K562 (cell line): ENCODE measurements around the gene FHL5. TPM values are rescaled to one million over a fixed set of nuclear protein-coding genes. Genes with fewer than 3 reads are reported as not detected.
A peak's percentile ranks its signal among the peaks of the same experiment; 100 is the strongest.

Experiments
- ATAC-seq: fragments of 200-7000 bp; cut with Tn5 transposase; 3 replicates; pipeline ENCODE4 v1.9.1; 2020; ENCODE audit warnings: moderate library complexity
- BruUV-seq: library from RNA; stranded (reverse); fragments of 400-500 nt; replicated peaks from 2 replicates; lab custom pipeline; 2021; lab: Mats Ljungman, UMichigan
- CTCF ChIA-PET: fragments of 300-600 bp; formaldehyde crosslinking; extraction: SDS; loops from one replicate; lab custom pipeline; 2021; ENCODE audit warnings: low intra/inter-chr PET ratio; lab: Yijun Ruan, JAX
- POLR2A ChIA-PET: fragments of 300-600, 350-650 bp; sonication (Branson Sonifier 250); formaldehyde crosslinking; extraction: SDS; loops from one replicate; lab custom pipeline; 2021; ENCODE audit warnings: antibody characterized with exemption, inconsistent platforms; lab: Yijun Ruan, JAX
- DNase-seq, 4 experiments: peaks; one replicate each; pipeline versions ENCODE4 v3.0.0 to v3.0.0-alpha.2; 2011 to 2018; ENCODE audit warnings: low spot score in 3 of 4, mixed read lengths in 3 of 4; ENCODE audit errors: extremely low read depth in 1 of 4
- FAIRE-seq: peaks from 2 replicates; lab custom pipeline; 2011; peaks lifted over from hg19 to GRCh38; lab: Jason Lieb, UNC
- H2AFZ ChIP-seq: 2 replicates; pipeline ENCODE4 v1.6.0; 2011; ENCODE audit warnings: low read depth, low read length, control low read depth, inconsistent platforms
- H3K27ac ChIP-seq: fragments of 200-600 bp; 3 replicates; pipeline ENCODE4 v1.8.0; 2011; ENCODE audit warnings: low read depth, mild to moderate bottlenecking, control low read depth, inconsistent platforms, low read length, moderate library complexity, mixed read lengths; ENCODE audit errors: extremely low read depth
- H3K27me3 ChIP-seq, 2 experiments: fragments of 300-600 bp in 1 of 2; 2 replicates in 1 of 2; 3 replicates in 1 of 2; pipeline versions ENCODE4 v1.6.0 to v1.8.0; 2011; ENCODE audit warnings: inconsistent platforms in 2 of 2, low read length in 2 of 2, mild to moderate bottlenecking in 1 of 2, mixed read lengths in 1 of 2, moderate library complexity in 1 of 2; ENCODE audit not compliant: control insufficient read depth in 2 of 2, insufficient read depth in 2 of 2
- H3K36me3 ChIP-seq: fragments of 300-600 bp; 3 replicates; pipeline ENCODE4 v1.8.0; 2011; ENCODE audit warnings: mild to moderate bottlenecking, low read length, inconsistent platforms; ENCODE audit not compliant: control insufficient read depth, insufficient read depth
- H3K4me1 ChIP-seq, 2 experiments: fragments of 200-600 bp in 1 of 2; replicated peaks in 1 of 2; 2 replicates in 1 of 2; 3 replicates in 1 of 2; pipeline versions ENCODE4 v1.5.1 to v1.8.0; 2011; ENCODE audit warnings: inconsistent platforms in 2 of 2, low read length in 2 of 2, mild to moderate bottlenecking in 1 of 2, mixed read lengths in 1 of 2, moderate library complexity in 1 of 2; ENCODE audit not compliant: control insufficient read depth in 2 of 2, insufficient read depth in 2 of 2
- H3K4me2 ChIP-seq: 2 replicates; pipeline ENCODE4 v1.6.1; 2011; ENCODE audit warnings: low read length, control low read depth, inconsistent platforms, mixed read lengths; ENCODE audit not compliant: insufficient read depth
- H3K4me3 ChIP-seq: fragments of 200-600 bp; sonication (generic), shearing (Covaris generic); 2 replicates; pipeline ENCODE4 v1.5.1; 2016; ENCODE audit warnings: control low read depth, inconsistent platforms
- H3K79me2 ChIP-seq: fragments of 200-600 bp; 3 replicates; pipeline ENCODE4 v1.8.0; 2011; ENCODE audit warnings: low read length, inconsistent platforms; ENCODE audit not compliant: control insufficient read depth, insufficient read depth
- H3K9ac ChIP-seq, 2 experiments: 2 replicates each; pipeline versions ENCODE4 v1.6.0 to v1.6.1; 2011; ENCODE audit warnings: low read depth in 2 of 2, low read length in 2 of 2, control low read depth in 1 of 2, inconsistent platforms in 1 of 2, mild to moderate bottlenecking in 1 of 2, mixed read lengths in 1 of 2; ENCODE audit not compliant: insufficient read depth in 1 of 2
- H3K9me1 ChIP-seq: one replicate; pipeline ENCODE4 v1.6.0; 2011; ENCODE audit warnings: inconsistent platforms, mild to moderate bottlenecking, low read length, moderate library complexity; ENCODE audit not compliant: control insufficient read depth, insufficient read depth
- H3K9me3 ChIP-seq: replicated peaks from 2 replicates; pipeline ENCODE4 v1.5.1; 2011; ENCODE audit warnings: low read depth, low read length, inconsistent platforms; ENCODE audit not compliant: control insufficient read depth, insufficient read depth
- H4K20me1 ChIP-seq: replicated peaks from 2 replicates; pipeline ENCODE4 v1.6.1; 2011; ENCODE audit warnings: low read length, inconsistent platforms, mixed read lengths; ENCODE audit not compliant: control insufficient read depth, insufficient read depth
- BDP1 ChIP-seq: IDR thresholded peaks from 3 replicates; pipeline ENCODE4 v1.6.1; 2011; ENCODE audit not compliant: insufficient read length, insufficient read depth
- FOXA1 ChIP-seq: fragments of 450-650 bp; IDR thresholded peaks from 2 replicates; pipeline ENCODE4 v1.6.1; 2016; ENCODE audit warnings: mild to moderate bottlenecking, borderline replicate concordance
- NR2C1 ChIP-seq, 2 experiments: fragments of 450-650 bp; IDR thresholded peaks; 2 replicates each; pipeline ENCODE4 v1.6.1; 2017; ENCODE audit warnings: mild to moderate bottlenecking in 2 of 2, antibody characterized with exemption in 1 of 2, inconsistent platforms in 1 of 2, missing compliant biosample characterization in 1 of 2, missing genetic modification characterization in 1 of 2
- TAF9B ChIP-seq: fragments of 450-650 bp; IDR thresholded peaks from 2 replicates; pipeline ENCODE4 v1.6.1; 2018; ENCODE audit warnings: mild to moderate bottlenecking; ENCODE audit not compliant: partially characterized antibody
- ZKSCAN1 ChIP-seq: fragments of 150-350 bp; IDR thresholded peaks from 2 replicates; pipeline ENCODE4 v1.6.1; 2016; ENCODE audit warnings: low read depth, low read length
- ZNF239 ChIP-seq: fragments of 250-450 bp; sonication (Bioruptor Pico); IDR thresholded peaks from 2 replicates; pipeline ENCODE4 v1.4.0; 2020; ENCODE audit warnings: mild to moderate bottlenecking
- WGBS: fragments of 100-300 bp; shearing (Covaris generic); methylation state at CpG from one replicate; pipeline ENCODE4 v1.1.6; 2016; ENCODE audit warnings: low coverage, mixed read lengths; ENCODE audit not compliant: insufficient coverage; ENCODE audit errors: missing lambda C conversion rate; 5-methylcytosine and 5-hydroxymethylcytosine counted together
- in situ Hi-C: fragments of 300-500 bp; cut with MboI; formaldehyde crosslinking; loops from 4 replicates; pipeline ENCODE4 v1.15.0; 2018; ENCODE audit warnings: inconsistent platforms, mixed read lengths
- intact Hi-C: fragments of 100-400 bp; cut with micrococcal nuclease; formaldehyde crosslinking; loops from 2 replicates; pipeline ENCODE4 v1.14.2; 2022
- polyA plus RNA-seq, 8 experiments: library from polyadenylated mRNA; depleted of rRNA in 4 of 8; stranded (reverse) in 5 of 8; unstranded in 3 of 8; fragments of >200 nt; fragmentation: Nextera tagmentation in 2 of 8; fragmentation: Illumina TruSeq in 1 of 8; extraction: Ambion mirVana in 2 of 8; extraction: Trizol in 1 of 8; gene quantifications; 2 replicates each; pipeline versions ENCODE4 v1.2.1 to v1.2.3, GENCODE V29; 2011 to 2014; ENCODE audit warnings: inconsistent platforms in 1 of 8, missing spikeins in 1 of 8
- total RNA-seq, 7 experiments: library from RNA; depleted of rRNA in 6 of 7; stranded (reverse); fragments of >200 nt in 6 of 7; fragmentation: Illumina TruSeq in 2 of 7; extraction: Trizol in 2 of 7; gene quantifications; 2 replicates each; pipeline versions ENCODE4 v1.2.1 to v1.2.3, GENCODE V29; 2011 to 2021; ENCODE audit warnings: low replicate concordance in 1 of 7
- TF ChIP-seq, protein P1 (sequence below): fragments of 250-450 bp; sonication (Bioruptor Pico); IDR thresholded peaks from 2 replicates; pipeline ENCODE4 v1.8.0; 2022; ENCODE audit warnings: inconsistent platforms, mild to moderate bottlenecking, moderate library complexity, borderline replicate concordance
- TF ChIP-seq, protein P2 (sequence below), 2 experiments: fragments of 450-650 bp; formaldehyde crosslinking in 1 of 2; IDR thresholded peaks; 2 replicates each; pipeline versions ENCODE4 v1.4.0 to v1.6.1; 2014 to 2020; ENCODE audit warnings: mild to moderate bottlenecking in 2 of 2, borderline replicate concordance in 1 of 2, low read depth in 1 of 2
- TF ChIP-seq, protein P3 (sequence below): sonication (generic); formaldehyde crosslinking; IDR thresholded peaks from 2 replicates; pipeline ENCODE4 v1.4.0; 2020; ENCODE audit warnings: mild to moderate bottlenecking, missing genetic modification reagents

Gene FHL5
- total and polyA plus RNA-seq, 9 of the 15 experiments (the other 6 are each of a cell fraction or from before 2014, with no cell fraction given): not detected

DNA sequence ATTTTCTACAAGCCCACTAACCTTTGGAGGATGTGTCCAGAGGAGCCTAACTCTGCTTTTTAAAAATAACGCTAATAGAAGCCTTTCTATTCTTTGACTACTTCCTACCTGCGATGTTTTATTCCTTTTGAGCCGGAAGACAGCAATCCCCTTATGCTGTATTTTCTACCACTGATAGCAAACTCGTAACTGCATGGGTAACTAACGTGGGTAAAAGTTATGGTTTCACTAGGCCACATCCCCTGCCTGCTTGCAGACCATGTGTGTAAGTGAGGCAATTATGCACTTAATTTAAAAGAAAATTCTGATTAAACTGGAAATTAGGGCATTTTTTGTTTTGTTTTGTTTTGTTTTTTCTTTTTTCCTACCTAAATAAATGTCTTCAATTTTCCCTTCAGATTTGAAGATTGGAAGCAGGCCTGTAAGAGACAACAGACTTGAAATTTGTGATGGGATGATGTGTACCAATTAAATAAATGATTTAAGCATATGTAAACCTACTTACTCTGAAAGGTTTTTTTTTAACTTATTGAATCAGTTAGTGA is 40.4 kb upstream of the FHL5 start:
- H3K27me3 ChIP-seq: no peaks in the 10 kb centered on the region
- ChIA-PET CTCF (no interaction called here), POLR2A (interaction anchor here (0.6 to 1.5 kb wide), 4 partner anchors 8 to 1330 kb away, joined by 3 to 7 read pairs (median 4); no protein-coding TSS in a partner anchor)
- in situ Hi-C loops: no loop called here
- peak overlapping the region; percentile 92 for H2AFZ ChIP-seq
- H3K9me1 ChIP-seq: no peaks in the 10 kb centered on the region
- peak overlapping the region; percentile 97 for H3K27ac ChIP-seq
- peak overlapping the region; percentile 87 for H3K4me3 ChIP-seq
- H3K36me3 ChIP-seq: peaks cover 25% of the 10 kb centered on the region; the same call in 2 of the 3 replicates
- peaks cover 40% of the 10 kb centered on the region for H3K79me2 ChIP-seq
- ATAC-seq (peak; percentile 44), FAIRE-seq (no peak), DNase-seq (no peak)
- 1% methylated on average over 5 of the region's 5 CpGs for WGBS
- H4K20me1 ChIP-seq: no peaks in the 10 kb centered on the region
- no peaks in the 10 kb centered on the region for H3K9me3 ChIP-seq
- intact Hi-C loops: loop anchor here (5.0 to 10.0 kb wide), 3 partner anchors 375 to 1005 kb away; partner anchors contain the start of genes KLHL32 and NDUFAF4
- TSS peak; percentile 59 for BruUV-seq
- peaks cover 2 to 3% of the 10 kb centered on the region in 2 experiments; a peak in 3 of 5 replicates for H3K4me1 ChIP-seq
- H3K4me2 ChIP-seq: peak overlapping the region; percentile 90
- peak overlapping the region; percentile 91 to 92; a peak in 3 of 4 replicates for H3K9ac ChIP-seq
- TF ChIP-seq ZNF239 (CRISPR knock-in tag) (no peak), TAF9B (no peak), NR2C1 (IDR thresholded peaks at IDR 0.05) (no peak), NR2C1 (tag; IDR thresholded peaks at IDR 0.05) (0 out of 2 replicates have a peak, but pooled peaks have one; percentile 42), ZKSCAN1 (no peak), BDP1 (no peak), FOXA1 (no peak)
- TF ChIP-seq, protein P1, sequence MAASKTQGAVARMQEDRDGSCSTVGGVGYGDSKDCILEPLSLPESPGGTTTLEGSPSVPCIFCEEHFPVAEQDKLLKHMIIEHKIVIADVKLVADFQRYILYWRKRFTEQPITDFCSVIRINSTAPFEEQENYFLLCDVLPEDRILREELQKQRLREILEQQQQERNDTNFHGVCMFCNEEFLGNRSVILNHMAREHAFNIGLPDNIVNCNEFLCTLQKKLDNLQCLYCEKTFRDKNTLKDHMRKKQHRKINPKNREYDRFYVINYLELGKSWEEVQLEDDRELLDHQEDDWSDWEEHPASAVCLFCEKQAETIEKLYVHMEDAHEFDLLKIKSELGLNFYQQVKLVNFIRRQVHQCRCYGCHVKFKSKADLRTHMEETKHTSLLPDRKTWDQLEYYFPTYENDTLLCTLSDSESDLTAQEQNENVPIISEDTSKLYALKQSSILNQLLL (CRISPR knock-in tag): no peak
- TF ChIP-seq, protein P2, sequence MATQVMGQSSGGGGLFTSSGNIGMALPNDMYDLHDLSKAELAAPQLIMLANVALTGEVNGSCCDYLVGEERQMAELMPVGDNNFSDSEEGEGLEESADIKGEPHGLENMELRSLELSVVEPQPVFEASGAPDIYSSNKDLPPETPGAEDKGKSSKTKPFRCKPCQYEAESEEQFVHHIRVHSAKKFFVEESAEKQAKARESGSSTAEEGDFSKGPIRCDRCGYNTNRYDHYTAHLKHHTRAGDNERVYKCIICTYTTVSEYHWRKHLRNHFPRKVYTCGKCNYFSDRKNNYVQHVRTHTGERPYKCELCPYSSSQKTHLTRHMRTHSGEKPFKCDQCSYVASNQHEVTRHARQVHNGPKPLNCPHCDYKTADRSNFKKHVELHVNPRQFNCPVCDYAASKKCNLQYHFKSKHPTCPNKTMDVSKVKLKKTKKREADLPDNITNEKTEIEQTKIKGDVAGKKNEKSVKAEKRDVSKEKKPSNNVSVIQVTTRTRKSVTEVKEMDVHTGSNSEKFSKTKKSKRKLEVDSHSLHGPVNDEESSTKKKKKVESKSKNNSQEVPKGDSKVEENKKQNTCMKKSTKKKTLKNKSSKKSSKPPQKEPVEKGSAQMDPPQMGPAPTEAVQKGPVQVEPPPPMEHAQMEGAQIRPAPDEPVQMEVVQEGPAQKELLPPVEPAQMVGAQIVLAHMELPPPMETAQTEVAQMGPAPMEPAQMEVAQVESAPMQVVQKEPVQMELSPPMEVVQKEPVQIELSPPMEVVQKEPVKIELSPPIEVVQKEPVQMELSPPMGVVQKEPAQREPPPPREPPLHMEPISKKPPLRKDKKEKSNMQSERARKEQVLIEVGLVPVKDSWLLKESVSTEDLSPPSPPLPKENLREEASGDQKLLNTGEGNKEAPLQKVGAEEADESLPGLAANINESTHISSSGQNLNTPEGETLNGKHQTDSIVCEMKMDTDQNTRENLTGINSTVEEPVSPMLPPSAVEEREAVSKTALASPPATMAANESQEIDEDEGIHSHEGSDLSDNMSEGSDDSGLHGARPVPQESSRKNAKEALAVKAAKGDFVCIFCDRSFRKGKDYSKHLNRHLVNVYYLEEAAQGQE (IDR thresholded peaks at IDR 0.05; ENCODE audit: borderline replicate concordance): no peak
- TF ChIP-seq, protein P2 (CRISPR knock-in tag; IDR thresholded peaks at IDR 0.05; ENCODE audit: low read depth): no peak
- TF ChIP-seq, protein P3, sequence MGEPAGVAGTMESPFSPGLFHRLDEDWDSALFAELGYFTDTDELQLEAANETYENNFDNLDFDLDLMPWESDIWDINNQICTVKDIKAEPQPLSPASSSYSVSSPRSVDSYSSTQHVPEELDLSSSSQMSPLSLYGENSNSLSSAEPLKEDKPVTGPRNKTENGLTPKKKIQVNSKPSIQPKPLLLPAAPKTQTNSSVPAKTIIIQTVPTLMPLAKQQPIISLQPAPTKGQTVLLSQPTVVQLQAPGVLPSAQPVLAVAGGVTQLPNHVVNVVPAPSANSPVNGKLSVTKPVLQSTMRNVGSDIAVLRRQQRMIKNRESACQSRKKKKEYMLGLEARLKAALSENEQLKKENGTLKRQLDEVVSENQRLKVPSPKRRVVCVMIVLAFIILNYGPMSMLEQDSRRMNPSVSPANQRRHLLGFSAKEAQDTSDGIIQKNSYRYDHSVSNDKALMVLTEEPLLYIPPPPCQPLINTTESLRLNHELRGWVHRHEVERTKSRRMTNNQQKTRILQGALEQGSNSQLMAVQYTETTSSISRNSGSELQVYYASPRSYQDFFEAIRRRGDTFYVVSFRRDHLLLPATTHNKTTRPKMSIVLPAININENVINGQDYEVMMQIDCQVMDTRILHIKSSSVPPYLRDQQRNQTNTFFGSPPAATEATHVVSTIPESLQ (CRISPR knock-in tag): no peak
